ENCODE data around the gene LIMS2. TPM values are rescaled to one million over a fixed set of nuclear protein-coding genes. Genes with fewer than 3 reads are reported as not detected.

The LIMS2 gene
- total RNA-seq, 1 donor from 2014 or later = 8.2 TPM

DNA sequence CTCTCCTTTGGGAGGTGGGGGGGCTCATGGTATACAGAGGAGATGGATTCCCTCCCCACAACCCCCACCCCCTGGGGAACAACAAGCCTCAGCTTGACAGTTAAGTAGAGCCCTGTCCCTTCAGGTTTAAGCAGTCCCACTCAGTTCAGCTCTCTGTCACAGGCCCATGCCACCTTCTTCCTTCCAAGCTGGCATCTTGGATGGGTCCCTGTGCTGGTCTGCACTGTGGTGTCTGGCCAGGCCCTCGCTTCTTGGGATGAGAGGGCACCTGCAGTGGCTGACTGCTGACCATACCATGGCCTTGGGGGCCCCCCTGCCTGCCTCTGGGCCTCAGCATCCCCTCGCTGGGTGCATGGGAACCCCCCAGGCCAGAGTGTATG is 49.8 kb downstream of the LIMS2 start:
- H3K36me3 Mint-ChIP-seq (ENCODE audit: low read depth) = no peaks in the 10 kb centered on the region
- H3K4me3 Mint-ChIP-seq (ENCODE audit: low read depth) = no peak overlapping the region
- H3K9me3 Mint-ChIP-seq = no peaks in the 10 kb centered on the region
- no peaks in the 10 kb centered on the region for H3K27me3 Mint-ChIP-seq (ENCODE audit: low read depth)
- DNase-seq (ENCODE audit: low spot score) = no peak
- H3K27ac Mint-ChIP-seq = no peak overlapping the region
- intact Hi-C loops (cut with micrococcal nuclease) = no loop called here
- no peaks in the 10 kb centered on the region for H3K4me1 Mint-ChIP-seq (ENCODE audit: low read depth)

DNA sequence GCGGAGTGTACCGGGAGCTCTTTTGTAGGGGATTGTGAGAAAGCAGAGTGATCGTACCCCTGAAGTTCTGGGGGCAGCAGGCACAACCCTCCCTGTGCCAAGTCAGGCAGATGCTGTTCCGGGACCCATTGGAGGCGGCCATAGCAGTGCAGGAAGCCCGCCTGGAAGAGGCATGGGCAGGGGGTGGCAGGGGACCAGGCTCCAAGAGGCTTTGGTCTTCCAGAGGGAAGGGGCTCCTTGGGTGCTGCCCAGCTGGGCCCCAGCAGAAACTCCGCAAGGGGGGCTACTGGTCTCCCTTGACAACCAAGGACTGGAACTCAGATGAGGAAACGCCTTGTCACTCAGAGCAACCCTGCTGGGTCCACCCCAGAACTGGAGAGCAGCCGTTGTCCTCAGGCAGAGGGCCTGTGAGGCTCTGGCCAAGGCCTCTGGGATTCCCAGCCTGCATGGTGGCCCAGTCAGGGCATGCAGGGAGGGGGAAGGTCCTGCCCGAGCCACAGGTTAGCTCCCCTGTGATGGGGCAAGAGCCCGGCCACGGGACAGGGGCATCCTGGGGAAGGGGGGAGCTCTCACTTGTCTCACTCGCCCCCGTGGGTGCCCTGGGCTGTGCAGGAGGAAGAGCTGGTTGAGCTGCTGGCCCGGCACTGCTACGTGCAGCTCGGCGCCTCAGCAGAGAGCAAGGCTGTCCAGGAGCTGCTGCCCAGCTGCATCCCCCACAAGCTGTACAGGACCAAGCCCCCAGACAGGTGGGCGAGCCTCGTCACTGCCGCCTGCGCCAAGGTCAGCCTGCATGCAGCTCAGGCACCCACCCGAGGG is 50.4 kb downstream of the LIMS2 start:
- no peak overlapping the region for H3K27ac Mint-ChIP-seq
- intact Hi-C loops (cut with micrococcal nuclease) = no loop called here
- no peaks in the 10 kb centered on the region for H3K4me1 Mint-ChIP-seq (ENCODE audit: low read depth)
- no peaks in the 10 kb centered on the region for H3K36me3 Mint-ChIP-seq (ENCODE audit: low read depth)
- H3K4me3 Mint-ChIP-seq (ENCODE audit: low read depth) = no peak overlapping the region
- no peaks in the 10 kb centered on the region for H3K9me3 Mint-ChIP-seq
- no peak for DNase-seq (ENCODE audit: low spot score)
- H3K27me3 Mint-ChIP-seq (ENCODE audit: low read depth) = no peaks in the 10 kb centered on the region

GRCh38 chr2:127624320-127624755 is 51.0 kb downstream of the LIMS2 start:
- H3K4me1 Mint-ChIP-seq (ENCODE audit: low read depth) = no peaks in the 10 kb centered on the region
- no peaks in the 10 kb centered on the region for H3K36me3 Mint-ChIP-seq (ENCODE audit: low read depth)
- no peak overlapping the region for H3K27ac Mint-ChIP-seq
- no peak for DNase-seq (ENCODE audit: low spot score)
- intact Hi-C loops (cut with micrococcal nuclease) = no loop called here
- H3K4me3 Mint-ChIP-seq (ENCODE audit: low read depth) = no peak overlapping the region
- H3K27me3 Mint-ChIP-seq (ENCODE audit: low read depth) = no peaks in the 10 kb centered on the region
- H3K9me3 Mint-ChIP-seq = no peaks in the 10 kb centered on the region

DNA sequence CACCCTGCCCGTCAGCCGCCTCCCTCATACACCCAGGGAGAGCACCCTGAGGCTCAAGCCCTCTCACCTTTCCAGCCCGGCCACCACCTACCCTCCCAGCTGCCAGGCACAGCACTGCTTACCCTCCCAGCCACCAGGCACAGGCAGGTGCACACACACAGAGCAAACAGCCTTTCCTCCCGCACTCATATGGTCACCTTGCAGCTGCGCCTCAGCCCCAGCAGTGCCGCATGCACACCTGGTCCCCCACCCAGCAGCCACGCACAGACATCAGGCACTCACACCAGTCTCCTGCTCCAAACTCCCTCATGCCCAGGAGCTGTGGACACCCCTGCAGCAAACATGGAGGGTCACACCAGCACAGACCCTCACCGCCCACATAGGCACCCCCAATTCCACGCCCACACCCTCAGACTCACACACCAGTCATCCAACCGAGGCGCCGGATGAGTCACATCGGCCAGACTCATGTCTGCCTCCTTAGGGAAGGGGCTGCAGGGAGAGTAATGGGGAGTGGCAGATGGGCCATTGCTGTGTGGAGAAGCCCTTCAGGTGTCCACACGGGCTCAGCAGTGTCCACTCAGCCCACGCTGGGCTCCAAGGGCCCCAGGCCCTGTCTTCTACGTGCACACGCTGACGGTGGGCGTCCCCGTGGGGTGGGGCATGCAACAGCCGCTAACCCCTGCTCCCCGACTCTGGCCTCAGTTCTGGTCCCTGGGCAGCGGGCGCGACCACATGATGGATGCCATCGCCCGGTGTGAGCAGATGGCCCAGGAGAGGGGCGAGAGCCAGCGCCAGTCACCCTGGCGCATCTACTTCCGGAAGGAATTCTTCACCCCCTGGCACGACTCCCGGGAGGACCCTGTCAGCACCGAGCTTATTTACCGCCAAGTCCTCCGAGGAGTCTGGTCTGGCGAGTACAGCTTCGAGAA is 51.7 kb downstream of the LIMS2 start:
- Mint-ChIP-seq H3K4me3 (ENCODE audit: low read depth) (no peak overlapping the region), H3K27ac (no peak overlapping the region), H3K4me1 (ENCODE audit: low read depth) (no peaks in the 10 kb centered on the region), H3K9me3 (no peaks in the 10 kb centered on the region), H3K27me3 (ENCODE audit: low read depth) (no peaks in the 10 kb centered on the region), H3K36me3 (ENCODE audit: low read depth) (no peaks in the 10 kb centered on the region)
- no peak for DNase-seq (ENCODE audit: low spot score)
- intact Hi-C loops (cut with micrococcal nuclease) = no loop called here

DNA sequence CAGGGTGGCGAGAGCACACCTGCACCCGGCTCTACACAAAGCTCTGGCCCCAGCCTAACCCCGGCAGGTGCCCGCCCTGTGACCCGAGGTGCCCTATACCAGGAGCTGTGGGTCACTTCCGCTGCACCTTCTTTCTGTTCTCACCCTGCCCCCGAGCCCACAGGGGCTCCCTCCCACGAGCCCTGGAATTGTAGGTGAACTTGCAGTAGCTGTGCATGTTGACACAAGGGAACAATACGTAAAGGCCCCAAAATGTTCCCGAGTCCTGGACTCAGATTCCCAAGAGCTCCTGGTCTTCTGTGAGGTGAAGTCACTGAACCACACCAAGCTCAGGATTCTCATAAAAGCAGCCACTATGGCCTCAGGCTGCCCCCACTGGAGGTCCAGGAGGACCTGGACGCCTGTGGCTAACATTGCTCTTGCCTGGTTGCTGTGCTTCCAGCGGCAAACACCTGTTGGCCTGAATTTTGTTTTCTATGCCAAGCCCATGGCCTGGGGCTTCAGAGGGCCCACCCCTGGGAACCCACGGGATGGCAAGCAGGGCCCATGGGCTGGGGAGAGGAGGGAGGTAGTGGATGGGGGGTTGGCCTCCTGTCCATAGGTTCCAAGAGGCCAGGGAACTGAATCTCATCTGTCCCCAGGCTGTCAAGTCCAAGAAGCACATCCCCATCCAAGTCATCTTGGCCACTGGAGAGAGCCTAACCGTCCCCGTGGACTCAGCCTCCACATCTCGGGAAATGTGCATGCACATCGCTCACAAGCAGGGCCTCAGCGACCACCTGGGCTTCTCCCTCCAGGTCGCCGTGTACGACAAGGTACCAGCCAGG is 52.6 kb downstream of the LIMS2 start:
- H3K9me3 Mint-ChIP-seq = no peaks in the 10 kb centered on the region
- no peak for DNase-seq (ENCODE audit: low spot score)
- peaks cover 2% of the 10 kb centered on the region for H3K27me3 Mint-ChIP-seq (ENCODE audit: low read depth)
- no peaks in the 10 kb centered on the region for H3K4me1 Mint-ChIP-seq (ENCODE audit: low read depth)
- no peak overlapping the region for H3K4me3 Mint-ChIP-seq (ENCODE audit: low read depth)
- intact Hi-C loops (cut with micrococcal nuclease) = no loop called here
- no peaks in the 10 kb centered on the region for H3K36me3 Mint-ChIP-seq (ENCODE audit: low read depth)
- no peak overlapping the region for H3K27ac Mint-ChIP-seq

- Mint-ChIP-seq H3K27me3 (ENCODE audit: low read depth) (peaks cover 3% of the 10 kb centered on the region), H3K4me3 (ENCODE audit: low read depth) (no peak overlapping the region), H3K36me3 (ENCODE audit: low read depth) (no peaks in the 10 kb centered on the region), H3K9me3 (no peaks in the 10 kb centered on the region), H3K4me1 (ENCODE audit: low read depth) (no peaks in the 10 kb centered on the region), H3K27ac (no peak overlapping the region)
- intact Hi-C loops (cut with micrococcal nuclease) = no loop called here
- no peak for DNase-seq (ENCODE audit: low spot score)
Measured at GRCh38 chr2:127621981-127622431, 53.3 kb downstream of the LIMS2 start.

GRCh38 chr2:127620866-127621265 is 54.5 kb downstream of the LIMS2 start:
- intact Hi-C loops (cut with micrococcal nuclease) = no loop called here
- Mint-ChIP-seq H3K27me3 (ENCODE audit: low read depth) (peaks cover 14% of the 10 kb centered on the region), H3K4me1 (ENCODE audit: low read depth) (peaks cover 6% of the 10 kb centered on the region), H3K36me3 (ENCODE audit: low read depth) (no peaks in the 10 kb centered on the region), H3K9me3 (no peaks in the 10 kb centered on the region), H3K4me3 (ENCODE audit: low read depth) (no peak overlapping the region), H3K27ac (no peak overlapping the region)
- no peak for DNase-seq (ENCODE audit: low spot score)

GRCh38 chr2:127619877-127620705 is 55.2 kb downstream of the LIMS2 start:
- intact Hi-C loops (cut with micrococcal nuclease) = no loop called here
- no peak for DNase-seq (ENCODE audit: low spot score)
- Mint-ChIP-seq H3K36me3 (ENCODE audit: low read depth) (no peaks in the 10 kb centered on the region), H3K4me1 (ENCODE audit: low read depth) (peaks cover 8% of the 10 kb centered on the region), H3K4me3 (ENCODE audit: low read depth) (no peak overlapping the region), H3K9me3 (no peaks in the 10 kb centered on the region), H3K27ac (no peak overlapping the region), H3K27me3 (ENCODE audit: low read depth) (peaks cover 18% of the 10 kb centered on the region)

DNA sequence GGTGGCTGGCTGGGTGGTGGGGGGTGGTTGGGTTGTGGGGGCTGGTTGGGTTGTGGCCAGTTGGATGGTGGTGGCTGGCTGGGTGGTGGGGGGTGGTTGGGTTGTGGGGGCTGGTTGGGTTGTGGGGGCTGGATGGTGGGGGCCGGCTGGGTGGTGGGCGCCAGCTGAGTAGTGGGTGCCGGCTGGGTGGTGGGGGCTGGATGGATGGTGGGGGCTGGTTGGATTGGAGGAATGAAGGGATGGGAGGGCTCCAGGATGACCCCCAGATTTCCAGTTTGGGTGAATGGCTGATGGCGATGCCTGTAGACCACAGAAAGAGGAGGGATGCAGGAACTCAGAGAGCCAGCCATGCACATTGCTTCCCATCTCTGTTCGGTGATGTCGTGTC is 56.1 kb downstream of the LIMS2 start:
- Mint-ChIP-seq H3K4me3 (ENCODE audit: low read depth) (no peak overlapping the region), H3K36me3 (ENCODE audit: low read depth) (no peaks in the 10 kb centered on the region), H3K27ac (no peak overlapping the region), H3K9me3 (no peaks in the 10 kb centered on the region), H3K4me1 (ENCODE audit: low read depth) (peaks cover 8% of the 10 kb centered on the region), H3K27me3 (ENCODE audit: low read depth) (peaks cover 22% of the 10 kb centered on the region)
- intact Hi-C loops (cut with micrococcal nuclease) = no loop called here
- no peak for DNase-seq (ENCODE audit: low spot score)

DNA sequence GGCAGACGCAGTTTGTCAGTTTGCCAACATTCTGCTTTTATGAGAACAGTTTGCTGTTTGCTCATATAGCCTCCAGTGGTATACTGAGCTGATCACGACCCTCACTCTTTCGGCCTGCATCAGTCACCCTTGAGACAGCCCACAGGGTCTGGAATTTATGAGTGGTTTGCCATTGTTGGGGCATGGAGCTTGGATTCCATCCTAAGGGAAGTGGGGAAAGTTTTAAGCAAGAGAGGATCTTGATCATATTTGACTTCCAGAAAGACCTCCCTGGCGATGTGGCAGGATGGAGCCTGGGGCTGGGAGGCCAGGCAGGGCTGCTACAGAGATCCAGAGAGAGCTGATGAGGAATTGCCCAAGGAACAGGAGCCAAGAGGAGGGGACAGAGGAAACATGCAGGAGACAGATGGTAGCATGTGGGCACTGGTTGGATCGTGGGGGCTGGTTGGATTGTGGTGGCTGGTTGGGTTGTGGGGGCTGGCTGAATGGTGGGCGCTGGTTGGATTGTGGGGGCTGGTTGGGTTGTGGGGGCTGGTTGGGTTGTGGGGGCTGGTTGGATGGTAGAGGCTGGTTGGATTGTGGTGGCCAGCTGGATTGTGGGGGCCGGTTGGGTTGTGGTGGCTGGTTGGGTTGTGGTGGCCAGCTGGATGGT is 56.7 kb downstream of the LIMS2 start:
- Mint-ChIP-seq H3K36me3 (ENCODE audit: low read depth) (peaks cover 3% of the 10 kb centered on the region), H3K27me3 (ENCODE audit: low read depth) (peaks cover 27% of the 10 kb centered on the region), H3K27ac (no peak overlapping the region), H3K4me3 (ENCODE audit: low read depth) (no peak overlapping the region), H3K9me3 (peaks cover 4% of the 10 kb centered on the region), H3K4me1 (ENCODE audit: low read depth) (peaks cover 8% of the 10 kb centered on the region)
- intact Hi-C loops (cut with micrococcal nuclease) = no loop called here
- no peak for DNase-seq (ENCODE audit: low spot score)

GRCh38 chr2:127615511-127616166 is 59.7 kb downstream of the LIMS2 start:
- no peak for DNase-seq (ENCODE audit: low spot score)
- Mint-ChIP-seq H3K9me3 (peaks cover 9% of the 10 kb centered on the region), H3K4me1 (ENCODE audit: low read depth) (peaks cover 8% of the 10 kb centered on the region), H3K27me3 (ENCODE audit: low read depth) (peaks cover 32% of the 10 kb centered on the region), H3K27ac (no peak overlapping the region), H3K36me3 (ENCODE audit: low read depth) (peaks cover 3% of the 10 kb centered on the region), H3K4me3 (ENCODE audit: low read depth) (no peak overlapping the region)
- intact Hi-C loops (cut with micrococcal nuclease) = no loop called here
